HepG2 (cell line): ENCODE measurements around the gene NCOA3. TPM values are rescaled to one million over a fixed set of nuclear protein-coding genes. Genes with fewer than 3 reads are reported as not detected.

Experiments used
- ATAD3A ChIP-seq: sonication (generic); formaldehyde crosslinking; IDR thresholded peaks from 2 replicates; pipeline ENCODE4 v1.4.0; 2020; ENCODE audit warnings: missing genetic modification reagents
- ATF3 ChIP-seq: sonication (generic); formaldehyde crosslinking; IDR thresholded peaks from 2 replicates; pipeline ENCODE4 v1.4.0; 2020; ENCODE audit warnings: missing genetic modification reagents
- ATF7-NPFF ChIP-seq: sonication (generic); formaldehyde crosslinking; IDR thresholded peaks from 2 replicates; pipeline ENCODE4 v1.8.1; 2023; ENCODE audit warnings: mild to moderate bottlenecking, low read depth, missing genetic modification reagents, moderate library complexity
- FOXK1 ChIP-seq: sonication (generic); formaldehyde crosslinking; IDR thresholded peaks from 2 replicates; pipeline ENCODE4 v1.4.0; 2020; ENCODE audit warnings: low read depth, missing genetic modification reagents, borderline replicate concordance
- HMGA1 ChIP-seq: sonication (generic); formaldehyde crosslinking; conservative IDR thresholded peaks from 2 replicates; pipeline ENCODE4 v1.4.0; 2020; ENCODE audit warnings: missing genetic modification reagents
- MIER3 ChIP-seq: IDR thresholded peaks from 2 replicates; pipeline ENCODE4 v1.6.1; 2016; ENCODE audit warnings: missing compliant biosample characterization, borderline replicate concordance
- PHF8 ChIP-seq: sonication (generic); formaldehyde crosslinking; IDR thresholded peaks from 2 replicates; pipeline ENCODE4 v1.5.0; 2020; ENCODE audit warnings: missing genetic modification reagents
- SNAPC5 ChIP-seq: sonication (generic); formaldehyde crosslinking; IDR thresholded peaks from 2 replicates; pipeline ENCODE4 v1.8.1; 2023; ENCODE audit warnings: mild to moderate bottlenecking, missing genetic modification reagents, borderline replicate concordance
- SPEN ChIP-seq: sonication (generic); formaldehyde crosslinking; IDR thresholded peaks from 2 replicates; pipeline ENCODE4 v1.5.1; 2020; ENCODE audit warnings: low read depth, mild to moderate bottlenecking, missing genetic modification reagents
- SRSF4 ChIP-seq: fragments of 200-400 bp; formaldehyde crosslinking; IDR thresholded peaks from one replicate; pipeline ENCODE4 v1.6.1; 2018; ENCODE audit warnings: mild to moderate bottlenecking, low read depth, low read length, moderate library complexity; ENCODE audit not compliant: poor library complexity, severe bottlenecking
- SSRP1 ChIP-seq: IDR thresholded peaks from 2 replicates; pipeline ENCODE4 v1.6.1; 2016; ENCODE audit warnings: control low read depth
- TFDP2 ChIP-seq: sonication (generic); formaldehyde crosslinking; IDR thresholded peaks from 2 replicates; pipeline ENCODE4 v1.4.0; 2020; ENCODE audit warnings: missing genetic modification reagents
- TIGD3 ChIP-seq: sonication (generic); formaldehyde crosslinking; IDR thresholded peaks from 2 replicates; pipeline ENCODE4 v1.5.1; 2020; ENCODE audit warnings: mild to moderate bottlenecking, missing genetic modification reagents, borderline replicate concordance
- ZNF331 ChIP-seq: sonication (generic); formaldehyde crosslinking; IDR thresholded peaks from 2 replicates; pipeline ENCODE4 v1.4.0; 2020; ENCODE audit warnings: missing genetic modification reagents
- ZNF431 ChIP-seq: sonication (generic); formaldehyde crosslinking; IDR thresholded peaks from 2 replicates; pipeline ENCODE4 v1.9.0; 2022; ENCODE audit warnings: missing genetic modification reagents, low read depth, mild to moderate bottlenecking, borderline replicate concordance
- ZNF652 ChIP-seq: IDR thresholded peaks from 2 replicates; pipeline ENCODE4 v1.6.1; 2016; ENCODE audit warnings: low read depth, borderline replicate concordance
- ZNF746 ChIP-seq: sonication (generic); formaldehyde crosslinking; IDR thresholded peaks from 2 replicates; pipeline ENCODE4 v1.8.0; 2022; ENCODE audit warnings: mild to moderate bottlenecking, missing genetic modification reagents
- polyA plus RNA-seq, 8 experiments: library from polyadenylated mRNA; depleted of rRNA in 3 of 8; stranded (reverse) in 7 of 8; unstranded in 1 of 8; fragments of >200 nt; fragmentation: Illumina TruSeq in 4 of 8; extraction: Trizol in 4 of 8; gene quantifications; 2 replicates each; pipeline versions ENCODE4 v1.2.1 to v1.2.3, GENCODE V29; 2011 to 2016; ENCODE audit warnings: low read depth in 4 of 8, missing spikeins in 1 of 8, mixed read lengths in 1 of 8; ENCODE audit not compliant: insufficient read depth in 1 of 8
- total RNA-seq, 5 experiments: library from RNA; depleted of rRNA; stranded (reverse); fragments of >200 nt; fragmentation: Illumina TruSeq; extraction: Trizol; gene quantifications; 2 replicates each; pipeline ENCODE4 v1.2.3, GENCODE V29; 2016; ENCODE audit warnings: low read depth in 1 of 5
- TF ChIP-seq, protein P1 (sequence below): sonication (generic); formaldehyde crosslinking; IDR thresholded peaks from 2 replicates; pipeline ENCODE4 v1.5.1; 2020; ENCODE audit warnings: missing genetic modification reagents, mild to moderate bottlenecking, borderline replicate concordance

Gene NCOA3
- total and polyA plus RNA-seq, 2 of the 13 experiments (the other 11 are each of a cell fraction or from before 2014, with no cell fraction given), result 35.0 to 56.8 TPM

DNA sequence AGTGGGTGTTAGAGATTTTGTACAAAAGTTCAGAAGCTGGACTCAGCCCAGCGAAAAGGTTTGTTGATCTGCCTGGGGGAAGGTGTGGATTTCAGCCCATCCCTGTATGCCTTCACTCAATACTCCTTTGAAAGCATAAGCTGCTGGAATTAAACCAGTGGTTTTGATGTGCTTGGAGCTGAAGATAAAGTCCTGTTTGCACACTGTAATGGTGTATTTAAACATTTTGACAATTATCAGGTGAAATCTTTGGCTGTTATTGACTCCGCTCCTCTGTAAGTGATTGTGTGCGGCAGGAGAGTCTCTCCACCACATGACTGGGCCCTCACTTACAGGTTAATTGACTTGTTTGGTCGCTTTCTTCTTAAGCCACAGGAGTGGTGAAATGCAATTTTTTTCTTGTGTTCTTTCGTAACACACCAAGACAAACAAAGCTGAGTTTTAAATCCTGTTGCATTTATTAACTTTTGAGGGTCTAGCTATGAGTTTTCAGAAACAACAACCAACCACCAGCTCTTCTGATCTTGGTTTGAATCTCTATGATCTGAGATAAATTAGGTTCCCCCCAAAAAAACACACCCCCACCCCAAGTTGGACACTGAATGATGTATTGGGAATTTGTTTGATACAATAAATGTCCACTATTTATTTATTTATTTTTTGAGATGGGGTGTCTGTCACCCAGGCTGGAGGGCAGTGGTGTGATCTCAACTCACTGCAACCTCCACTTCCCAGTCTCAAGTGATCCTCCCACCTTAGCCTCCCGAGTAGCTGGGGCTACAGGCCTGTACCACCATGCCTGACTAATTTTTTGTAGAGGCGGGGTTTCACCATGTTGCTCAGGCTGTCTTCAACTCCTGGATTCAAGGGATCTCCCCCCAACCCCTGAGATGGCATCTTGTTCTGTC lies 46.3 kb upstream of the NCOA3 start (continued):
- TF ChIP-seq TFDP2 (CRISPR knock-in tag) (peak; percentile 81), FOXK1 (CRISPR knock-in tag) (peak; percentile 92; the same call in 1 of the 2 replicates), ZNF431 (CRISPR knock-in tag) (peak; percentile 80; the same call in 1 of the 2 replicates), ZNF746 (CRISPR knock-in tag) (peak; percentile 89), SSRP1 (CRISPR knock-in tag) (peak; percentile 81; the same call in 1 of the 2 replicates), MIER3 (CRISPR knock-in tag) (peak; percentile 93; the same call in 1 of the 2 replicates), SPEN (no peak), SRSF4 (no peak), TIGD3 (CRISPR knock-in tag) (peak; percentile 35; the same call in 1 of the 2 replicates), ZNF331 (CRISPR knock-in tag) (peak; percentile 95), ZNF652 (CRISPR knock-in tag) (peak; percentile 81), HMGA1 (no peak), ATF7-NPFF (CRISPR knock-in tag) (no peak), PHF8 (CRISPR knock-in tag) (0 out of 2 replicates have a peak, but pooled peaks have one; percentile 31), SNAPC5 (CRISPR knock-in tag) (peak; percentile 77), ATF3 (CRISPR knock-in tag) (peak; percentile 69), ATAD3A (CRISPR knock-in tag) (no peak)
- TF ChIP-seq, protein P1, sequence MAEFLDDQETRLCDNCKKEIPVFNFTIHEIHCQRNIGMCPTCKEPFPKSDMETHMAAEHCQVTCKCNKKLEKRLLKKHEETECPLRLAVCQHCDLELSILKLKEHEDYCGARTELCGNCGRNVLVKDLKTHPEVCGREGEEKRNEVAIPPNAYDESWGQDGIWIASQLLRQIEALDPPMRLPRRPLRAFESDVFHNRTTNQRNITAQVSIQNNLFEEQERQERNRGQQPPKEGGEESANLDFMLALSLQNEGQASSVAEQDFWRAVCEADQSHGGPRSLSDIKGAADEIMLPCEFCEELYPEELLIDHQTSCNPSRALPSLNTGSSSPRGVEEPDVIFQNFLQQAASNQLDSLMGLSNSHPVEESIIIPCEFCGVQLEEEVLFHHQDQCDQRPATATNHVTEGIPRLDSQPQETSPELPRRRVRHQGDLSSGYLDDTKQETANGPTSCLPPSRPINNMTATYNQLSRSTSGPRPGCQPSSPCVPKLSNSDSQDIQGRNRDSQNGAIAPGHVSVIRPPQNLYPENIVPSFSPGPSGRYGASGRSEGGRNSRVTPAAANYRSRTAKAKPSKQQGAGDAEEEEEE (CRISPR knock-in tag), result 0 out of 2 replicates have a peak, but pooled peaks have one; percentile 8
